Type B pancreatic cell (in vitro differentiated cells): ENCODE results near the gene CUL5. TPM values are rescaled to one million over a fixed set of nuclear protein-coding genes. Genes with fewer than 3 reads are reported as not detected.

ENCODE experiments used
- DNase-seq: peaks from one replicate; pipeline ENCODE4 v3.0.0; 2021; ENCODE audit warnings: mixed read lengths; ENCODE audit not compliant: unreplicated experiment; ENCODE audit errors: extremely low spot score
- H3K27ac Mint-ChIP-seq: 2 replicates; pipeline ENCODE4 v1.8.0; 2021; ENCODE audit warnings: mild to moderate bottlenecking, mixed read lengths
- H3K27me3 Mint-ChIP-seq: 2 replicates; pipeline ENCODE4 v1.8.0; 2021; ENCODE audit warnings: mixed read lengths
- H3K36me3 Mint-ChIP-seq: 2 replicates; pipeline ENCODE4 v1.8.0; 2021; ENCODE audit warnings: mixed read lengths
- H3K4me1 Mint-ChIP-seq: one replicate; pipeline ENCODE4 v1.8.0; 2021; ENCODE audit warnings: mixed read lengths; ENCODE audit not compliant: unreplicated experiment
- H3K4me3 Mint-ChIP-seq: 2 replicates; pipeline ENCODE4 v1.8.0; 2021; ENCODE audit warnings: mild to moderate bottlenecking, mixed read lengths
- H3K9me3 Mint-ChIP-seq: 2 replicates; pipeline ENCODE4 v1.8.0; 2021; ENCODE audit warnings: mixed read lengths
- CTCF ChIP-seq: fragments of 200-600 bp; sonication (generic); conservative IDR thresholded peaks from 2 replicates; pipeline ENCODE4 v1.5.0; 2021; ENCODE audit warnings: antibody characterized with exemption, mild to moderate bottlenecking
- total RNA-seq: library from RNA; stranded (reverse); gene quantifications from 2 replicates; pipeline ENCODE4 v1.2.1, GENCODE V29; 2021; ENCODE audit warnings: low replicate concordance

The CUL5 gene
- total RNA-seq, 1 donor from 2014 or later = 37.9 TPM

GRCh38 chr11:108093128-108093904 lies 84.6 kb downstream of the CUL5 start:
- Mint-ChIP-seq H3K4me1 (no peaks in the 10 kb centered on the region), H3K9me3 (no peaks in the 10 kb centered on the region), H3K27ac (no peak overlapping the region), H3K36me3 (peaks cover 21% of the 10 kb centered on the region), H3K4me3 (no peak overlapping the region), H3K27me3 (no peaks in the 10 kb centered on the region)
- TF ChIP-seq CTCF = no peak
- DNase-seq = no peak

GRCh38 chr11:108097179-108097578 lies 88.5 kb downstream of the CUL5 start:
- Mint-ChIP-seq H3K27me3 (no peaks in the 10 kb centered on the region), H3K27ac (no peak overlapping the region), H3K9me3 (no peaks in the 10 kb centered on the region), H3K4me1 (no peaks in the 10 kb centered on the region), H3K36me3 (peaks cover 20% of the 10 kb centered on the region), H3K4me3 (no peak overlapping the region)
- no peak for DNase-seq
- TF ChIP-seq CTCF = no peak

- Mint-ChIP-seq H3K27me3 (no peaks in the 10 kb centered on the region), H3K4me1 (no peaks in the 10 kb centered on the region), H3K36me3 (peaks cover 15% of the 10 kb centered on the region), H3K9me3 (no peaks in the 10 kb centered on the region), H3K4me3 (no peak overlapping the region), H3K27ac (no peak overlapping the region)
- TF ChIP-seq CTCF = no peak
- DNase-seq = no peak
Measured at GRCh38 chr11:108101090-108101775, 92.5 kb downstream of the CUL5 start.

GRCh38 chr11:108111126-108111525 lies 102.4 kb downstream of the CUL5 start:
- H3K27ac Mint-ChIP-seq = no peak overlapping the region
- H3K4me3 Mint-ChIP-seq = no peak overlapping the region
- TF ChIP-seq CTCF = no peak
- H3K4me1 Mint-ChIP-seq = peaks cover 5% of the 10 kb centered on the region
- H3K27me3 Mint-ChIP-seq = no peaks in the 10 kb centered on the region
- DNase-seq = no peak
- no peaks in the 10 kb centered on the region for H3K9me3 Mint-ChIP-seq
- H3K36me3 Mint-ChIP-seq = peaks cover 5% of the 10 kb centered on the region

GRCh38 chr11:108112057-108112456 lies 103.4 kb downstream of the CUL5 start:
- Mint-ChIP-seq H3K27ac (no peak overlapping the region), H3K4me1 (peaks cover 5% of the 10 kb centered on the region)

More at GRCh38 chr11:108112057-108112456, 103.4 kb downstream of the CUL5 start:
- Mint-ChIP-seq H3K4me3 (no peak overlapping the region), H3K27me3 (no peaks in the 10 kb centered on the region), H3K9me3 (no peaks in the 10 kb centered on the region), H3K36me3 (peaks cover 5% of the 10 kb centered on the region)
- no peak for DNase-seq
- TF ChIP-seq CTCF = no peak
